Measurements from ENCODE around the gene ZACN. TPM values are rescaled to one million over a fixed set of nuclear protein-coding genes. Genes with fewer than 3 reads are reported as not detected.

ZACN gene
- total and polyA plus RNA-seq, 2 donors from 2014 or later: 0.22 TPM; not detected in 1

- no peaks in the 10 kb centered on the region for H3K27me3 ChIP-seq (ENCODE audit: control insufficient read depth, insufficient read depth, low read length)
- H3K36me3 ChIP-seq (ENCODE audit: control insufficient read depth in 2 of 3, insufficient read depth in 3 of 3, low read length in 3 of 3): peaks cover 3 to 10% (median 5%) of the 10 kb centered on the region in 3 donors
- peak overlapping the region; percentile 43 to 77 for H3K27ac ChIP-seq (ENCODE audit: low read depth in 2 of 2, low read length in 2 of 2)
- H3K9ac ChIP-seq (ENCODE audit: low read length in 3 of 3): peak overlapping the region; percentile 0 to 79 (median 6)
- peaks cover 0 to 11% (median 0%) of the 10 kb centered on the region in 3 donors for H3K4me1 ChIP-seq (ENCODE audit: control insufficient read depth in 2 of 3, insufficient read depth in 2 of 3, low read depth in 1 of 3, low read length in 3 of 3)
- no peak for FAIRE-seq
- intact Hi-C loops (cut with DNase I): no loop called here
- no peak for DNase-seq
- peak overlapping the region; percentile 75 to 96 (median 95) for H3K4me3 ChIP-seq (ENCODE audit: low read length in 3 of 3)
- H3K9me3 ChIP-seq (ENCODE audit: control insufficient read depth in 2 of 3, insufficient read depth in 1 of 3, low read length in 3 of 3): no peaks in the 10 kb centered on the region
- no peak for TF ChIP-seq CTCF (IDR thresholded peaks at IDR 0.05; ENCODE audit: borderline replicate concordance, extremely low read depth, insufficient read depth)
Measured at GRCh38 chr17:76104140-76104895, 25.3 kb downstream of the ZACN start.

- intact Hi-C loops (cut with DNase I): no loop called here
- no peak for TF ChIP-seq CTCF (IDR thresholded peaks at IDR 0.05; ENCODE audit: borderline replicate concordance, extremely low read depth, insufficient read depth)
- Histone ChIP-seq H3K27me3 (ENCODE audit: control insufficient read depth, insufficient read depth, low read length) (no peaks in the 10 kb centered on the region), H3K9ac (ENCODE audit: low read length in 3 of 3) (no peak overlapping the region), H3K36me3 (ENCODE audit: control insufficient read depth in 2 of 3, insufficient read depth in 3 of 3, low read length in 3 of 3) (peaks cover 3 to 6% (median 5%) of the 10 kb centered on the region in 3 donors), H3K27ac (ENCODE audit: low read depth in 2 of 2, low read length in 2 of 2) (no peak overlapping the region), H3K4me3 (ENCODE audit: low read length in 3 of 3) (no peak overlapping the region), H3K9me3 (ENCODE audit: control insufficient read depth in 2 of 3, insufficient read depth in 1 of 3, low read length in 3 of 3) (no peaks in the 10 kb centered on the region), H3K4me1 (ENCODE audit: control insufficient read depth in 2 of 3, insufficient read depth in 2 of 3, low read depth in 1 of 3, low read length in 3 of 3) (peaks cover 0 to 11% (median 0%) of the 10 kb centered on the region in 3 donors)
- FAIRE-seq (no peak), DNase-seq (no peak)
Measured at GRCh38 chr17:76104896-76105231, 25.9 kb downstream of the ZACN start.

DNA sequence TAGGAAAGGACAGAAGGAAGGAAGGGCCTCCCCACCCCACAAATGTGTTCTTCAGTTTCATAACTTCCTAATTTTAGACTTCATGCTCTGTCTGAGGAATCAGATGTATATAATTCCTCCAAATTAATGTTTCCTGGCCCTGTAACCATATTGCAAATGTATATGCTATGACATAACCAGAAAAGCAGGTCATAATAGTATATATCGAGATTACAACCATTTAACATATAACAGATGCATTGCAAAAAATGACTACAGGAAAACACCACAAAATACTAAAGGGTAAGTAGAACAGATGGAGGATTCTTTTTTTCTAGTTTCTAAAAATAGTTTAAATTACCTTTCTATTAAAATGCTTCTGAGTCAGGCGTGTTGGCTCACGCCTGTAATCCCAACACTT is 27.7 kb downstream of the ZACN start:
- Histone ChIP-seq H3K36me3 (ENCODE audit: control insufficient read depth in 2 of 3, insufficient read depth in 3 of 3, low read length in 3 of 3) (peaks cover 0 to under 1% (median 0%) of the 10 kb centered on the region in 3 donors), H3K4me3 (ENCODE audit: low read length in 3 of 3) (no peak overlapping the region), H3K9ac (ENCODE audit: low read length in 3 of 3) (no peak overlapping the region), H3K27ac (ENCODE audit: low read depth in 2 of 2, low read length in 2 of 2) (no peak overlapping the region), H3K4me1 (ENCODE audit: control insufficient read depth in 2 of 3, insufficient read depth in 2 of 3, low read depth in 1 of 3, low read length in 3 of 3) (peaks cover 0 to 11% (median 0%) of the 10 kb centered on the region in 3 donors), H3K27me3 (ENCODE audit: control insufficient read depth, insufficient read depth, low read length) (no peaks in the 10 kb centered on the region), H3K9me3 (ENCODE audit: control insufficient read depth in 2 of 3, insufficient read depth in 1 of 3, low read length in 3 of 3) (no peaks in the 10 kb centered on the region)
- no peak for TF ChIP-seq CTCF (IDR thresholded peaks at IDR 0.05; ENCODE audit: borderline replicate concordance, extremely low read depth, insufficient read depth)
- DNase-seq: no peak
- intact Hi-C loops (cut with DNase I): no loop called here
- FAIRE-seq: no peak

Data from kidney (tissue), 14 donors.